Measurements from ENCODE around the gene KIF3A.

- TF ChIP-seq EZH2phosphoT487 (IDR thresholded peaks at IDR 0.05) (no peak), CTCF (IDR thresholded peaks at IDR 0.05) (no peak), EZH2 (IDR thresholded peaks at IDR 0.05) (no peak)
These were observed 83.6 kb downstream of the KIF3A start for GRCh38 chr5:132653716-132654115.
